Activated naive CD4-positive, alpha-beta T cell treated with anti-CD3 and anti-CD28 coated beads, Interleukin-2, amount 50 U/mL, for 16 hours (primary cell): ENCODE results near the gene PFKL.

ENCODE experiments used
- DNase-seq: peaks from one replicate; pipeline ENCODE4 v3.0.0-alpha.2; 2020

PFKL gene

DNA sequence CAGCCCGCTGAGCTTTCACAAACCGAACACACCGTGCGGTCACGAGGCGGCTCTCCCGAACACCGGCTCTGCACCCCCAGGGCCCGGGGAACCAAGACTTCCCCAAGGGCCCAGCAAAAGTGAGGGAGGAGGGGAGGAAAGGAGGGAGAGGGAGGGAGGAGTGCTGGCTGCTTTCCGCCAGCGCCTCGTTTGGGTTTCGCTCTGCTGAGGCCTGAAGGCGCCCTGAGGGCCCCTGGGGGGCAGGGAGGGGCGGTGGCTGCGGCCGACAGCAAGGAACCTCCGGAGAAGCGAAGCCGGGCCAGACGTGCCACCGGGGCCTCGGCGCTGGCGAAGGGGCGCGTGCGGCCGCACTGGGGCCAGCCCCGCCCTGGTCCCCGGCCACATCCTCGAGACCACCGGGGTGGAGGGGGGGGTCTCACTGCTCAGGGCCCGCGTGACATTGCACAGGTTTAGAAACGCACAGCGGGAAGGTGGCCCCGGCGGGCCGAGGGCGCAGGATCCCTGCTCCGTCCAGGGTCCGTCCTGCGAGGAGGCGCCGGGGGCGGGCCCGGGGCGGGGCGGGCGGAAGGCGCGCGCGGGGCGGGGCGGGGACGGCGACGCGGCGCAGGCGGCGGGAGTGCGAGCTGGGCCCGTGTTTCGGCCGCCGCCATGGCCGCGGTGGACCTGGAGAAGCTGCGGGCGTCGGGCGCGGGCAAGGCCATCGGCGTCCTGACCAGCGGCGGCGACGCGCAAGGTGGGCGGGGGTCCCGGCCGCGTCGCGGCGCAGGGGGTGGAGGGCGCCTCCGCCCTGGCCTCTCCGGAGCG, at the start of gene PFKL:
Gene PFKL (plus strand): TSS at position 596 of the 804 bp plus-strand sequence. CDS start 53 bp downstream, at position 649.
- DNase-seq: peak; percentile 57

- no peak for DNase-seq
These were observed 45.8 kb upstream of the PFKL start for GRCh38 chr21:44253832-44254710.

GRCh38 chr21:44255511-44255981, 44.3 kb upstream of the PFKL start:
- DNase-seq: no peak

GRCh38 chr21:44258056-44258725, 41.7 kb upstream of the PFKL start:
- no peak for DNase-seq

DNA sequence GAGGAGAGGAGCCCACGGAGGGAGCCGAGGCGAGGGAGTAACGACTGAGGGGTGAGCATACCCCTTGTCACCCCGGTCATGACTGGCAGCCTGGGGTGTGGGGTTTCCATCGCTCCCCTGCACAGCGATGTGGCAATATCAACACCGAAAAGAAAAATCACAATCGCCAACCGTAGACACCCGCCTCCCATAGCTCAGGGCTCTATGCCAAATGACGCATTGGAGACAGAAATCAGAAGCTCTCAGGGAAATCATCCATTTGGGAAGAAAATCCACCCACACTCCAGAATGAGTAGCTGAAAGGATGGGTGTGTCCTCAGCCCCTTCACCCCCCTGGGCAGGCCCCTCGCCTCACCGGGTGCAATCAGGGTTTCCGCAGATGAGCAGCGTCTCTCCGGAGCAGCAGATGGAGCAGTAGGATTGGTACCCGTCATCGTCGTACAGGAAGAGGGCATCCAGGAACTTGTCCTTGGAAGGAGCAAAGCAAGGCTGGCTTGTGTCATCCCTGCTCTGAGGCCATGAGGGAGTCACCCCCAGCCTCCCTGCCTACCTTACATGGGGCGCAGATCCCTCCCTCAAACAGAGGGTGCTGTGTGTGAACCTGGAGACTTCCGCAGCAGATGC, 40.7 kb upstream of the PFKL start:
- DNase-seq: no peak

DNA sequence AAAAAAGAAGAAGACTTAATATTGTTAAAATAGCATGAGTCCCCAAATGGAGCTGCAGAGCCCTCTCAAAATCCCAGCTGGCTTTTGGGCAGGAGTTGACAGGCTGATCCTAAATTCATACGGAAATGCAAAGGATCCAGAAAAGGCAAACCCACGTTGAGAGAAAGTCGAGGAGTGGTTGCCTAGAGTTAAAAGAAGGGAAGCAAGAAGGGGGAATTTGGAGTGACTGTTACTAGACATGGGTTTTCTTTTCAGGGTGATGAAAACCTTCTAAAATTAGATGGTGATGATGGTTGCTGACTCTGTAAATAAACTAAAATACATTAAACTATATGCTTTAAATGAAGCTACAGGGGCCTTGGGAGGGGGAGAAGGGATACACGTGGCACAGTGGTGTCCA, 39.8 kb upstream of the PFKL start:
- no peak for DNase-seq

- no peak for DNase-seq
These were observed 38.8 kb upstream of the PFKL start for GRCh38 chr21:44260791-44261631.

DNA sequence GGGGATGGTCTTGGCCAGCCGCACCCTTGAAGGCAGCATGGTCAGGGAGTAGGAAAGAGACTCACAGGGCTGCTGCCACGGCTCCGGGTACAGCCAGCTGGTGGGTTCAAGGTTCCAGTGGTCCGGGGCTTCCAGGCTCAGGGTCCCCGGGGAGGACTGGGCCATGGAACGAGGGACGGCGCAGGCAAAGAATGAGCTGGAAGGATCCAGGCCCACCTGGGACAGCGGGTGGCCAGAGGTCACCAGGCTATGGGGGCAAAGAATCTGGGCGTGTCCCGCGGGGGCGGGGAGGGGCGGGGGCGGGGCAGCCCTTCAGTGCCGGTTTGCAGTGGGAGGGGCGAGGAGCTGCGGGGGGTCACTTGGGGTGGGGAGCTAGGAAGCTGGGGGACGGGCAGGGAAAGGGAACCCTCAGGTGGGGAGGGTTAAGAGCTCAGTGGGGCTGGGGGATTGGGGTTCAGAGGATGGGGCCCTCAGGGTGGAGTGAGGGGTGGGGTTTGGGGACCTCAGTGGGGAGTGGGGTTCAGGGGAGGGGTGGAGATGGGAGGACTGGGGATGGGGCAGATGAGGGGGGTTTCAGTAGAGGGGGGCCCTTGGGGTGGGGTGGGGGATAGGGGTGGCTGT, 38.1 kb upstream of the PFKL start, which contains the start of gene DNMT3L:
Gene DNMT3L (minus strand): TSS at position 223 of the 621 bp plus-strand sequence. CDS start 638 bp downstream, outside the sequence.
- DNase-seq: no peak

DNA sequence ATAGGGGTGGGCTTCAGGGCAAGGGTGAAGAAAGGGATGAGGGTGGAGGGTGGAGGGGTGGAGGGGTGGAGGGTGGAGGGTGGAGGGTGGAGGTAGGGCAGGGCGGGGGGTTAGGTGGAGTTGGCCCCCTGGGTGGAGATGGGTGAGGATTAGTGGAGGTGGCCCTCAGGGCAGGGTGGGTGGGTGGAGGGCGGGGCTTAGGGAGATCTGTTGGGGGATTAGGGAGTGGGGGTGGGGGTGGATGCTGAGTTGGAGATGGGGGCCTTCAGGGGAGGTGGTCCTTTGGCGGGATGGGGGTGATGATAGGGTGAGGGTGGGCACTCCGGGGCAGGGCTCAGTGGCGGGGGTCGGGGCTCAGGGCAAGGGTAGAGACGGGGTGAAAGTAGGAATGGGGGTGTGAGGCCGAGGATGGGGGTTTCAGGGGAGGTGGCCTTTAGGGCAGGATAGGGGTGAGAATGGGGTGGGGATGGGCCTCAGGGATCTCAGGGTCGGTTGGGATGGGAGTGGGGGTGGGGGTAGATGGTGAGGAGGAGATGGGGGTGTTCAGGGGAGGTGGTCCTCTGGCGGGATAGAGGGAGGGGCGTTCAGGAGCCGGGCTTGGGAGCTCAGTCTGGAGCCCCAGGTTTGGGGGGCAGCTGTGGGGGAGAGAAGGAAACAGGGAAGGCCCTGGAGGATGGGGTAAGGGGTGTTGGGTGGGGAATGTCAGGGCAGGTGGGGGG, 37.4 kb upstream of the PFKL start:
- no peak for DNase-seq

GRCh38 chr21:44263221-44263760, 36.6 kb upstream of the PFKL start:
- DNase-seq: no peak

- no peak for DNase-seq
These were observed 36.1 kb upstream of the PFKL start for GRCh38 chr21:44263768-44264167.

DNA sequence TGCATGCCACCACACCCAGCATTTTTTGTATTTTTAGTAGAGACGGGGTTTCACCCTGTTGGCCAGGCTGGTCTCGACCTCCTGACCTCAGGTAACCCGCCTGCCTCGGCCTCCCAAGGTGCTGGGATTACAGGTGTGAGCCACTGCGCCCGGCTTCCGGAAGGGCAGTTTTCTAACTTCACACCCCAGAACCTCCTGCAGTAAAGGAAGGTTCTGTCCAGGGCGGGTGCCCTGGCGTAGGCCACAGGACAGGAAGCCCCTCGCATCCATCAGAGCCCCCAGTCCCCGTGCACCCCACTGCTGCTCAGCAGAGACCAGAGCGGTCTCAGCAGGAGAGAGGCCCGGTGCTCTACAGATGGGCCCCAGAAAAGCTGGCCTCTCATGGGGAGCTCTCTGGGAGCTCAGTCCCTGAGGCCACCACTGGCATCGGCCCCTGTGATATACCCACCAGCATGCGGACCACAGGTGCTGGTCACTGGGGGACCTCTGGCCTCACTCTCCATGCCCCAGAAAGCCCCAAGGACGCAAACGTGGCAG, 34.1 kb upstream of the PFKL start:
- DNase-seq: no peak

GRCh38 chr21:44267655-44268142, 32.2 kb upstream of the PFKL start:
- DNase-seq: no peak

DNA sequence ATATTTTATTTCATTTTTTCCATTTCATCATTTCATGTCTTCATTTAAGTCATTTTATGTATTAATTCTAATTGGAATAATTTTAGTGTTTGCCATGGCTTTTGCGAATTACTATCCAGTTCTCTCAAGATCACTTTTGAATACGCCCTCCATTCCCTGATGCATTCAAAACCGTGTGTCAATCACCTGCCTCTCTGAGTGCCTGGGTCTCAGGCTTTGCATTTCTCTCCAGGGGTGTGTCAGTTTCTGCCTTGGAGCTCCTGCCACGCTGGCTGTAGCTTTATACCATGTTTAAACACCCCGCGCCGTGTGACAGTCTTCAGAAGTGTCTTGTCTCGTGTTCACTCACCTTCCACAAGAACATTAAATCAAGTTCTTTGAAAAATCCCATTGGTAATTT, 30.8 kb upstream of the PFKL start:
- DNase-seq: no peak

DNA sequence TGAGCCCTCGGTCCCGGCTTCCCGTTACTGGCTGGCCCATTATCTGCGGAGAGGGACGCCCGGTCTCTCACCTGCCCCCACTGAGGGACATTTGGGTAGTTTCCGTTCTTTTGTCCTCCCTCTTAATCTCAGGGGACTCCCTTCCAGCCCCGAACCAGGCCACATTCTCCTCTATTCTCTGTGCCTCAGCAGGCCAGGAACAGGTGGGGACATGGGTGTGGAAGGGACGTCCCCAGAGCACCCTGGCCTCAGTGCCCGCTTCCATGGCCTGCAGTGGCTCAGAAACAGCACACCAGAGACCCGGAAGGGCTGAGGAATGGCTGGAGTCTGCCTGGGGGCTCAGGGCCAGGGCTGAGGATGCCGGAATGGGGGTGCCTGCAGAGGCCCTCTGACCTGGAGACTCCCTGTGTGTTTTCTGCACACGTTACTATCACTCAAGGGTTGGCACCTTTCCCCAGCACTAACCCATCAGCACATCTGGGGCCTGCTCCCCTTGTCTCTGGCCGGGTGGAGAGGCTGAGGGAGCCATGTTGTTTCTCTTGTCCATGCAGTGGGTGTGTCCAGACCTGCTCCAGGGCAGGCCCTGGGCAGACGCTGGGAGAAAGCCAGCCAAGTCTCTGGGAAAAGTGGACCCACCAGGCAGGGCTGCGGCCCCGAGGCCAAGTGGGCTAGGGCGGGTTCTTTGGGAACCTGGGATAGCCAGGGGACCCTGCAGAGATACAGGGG, 28.1 kb upstream of the PFKL start:
- no peak for DNase-seq

DNA sequence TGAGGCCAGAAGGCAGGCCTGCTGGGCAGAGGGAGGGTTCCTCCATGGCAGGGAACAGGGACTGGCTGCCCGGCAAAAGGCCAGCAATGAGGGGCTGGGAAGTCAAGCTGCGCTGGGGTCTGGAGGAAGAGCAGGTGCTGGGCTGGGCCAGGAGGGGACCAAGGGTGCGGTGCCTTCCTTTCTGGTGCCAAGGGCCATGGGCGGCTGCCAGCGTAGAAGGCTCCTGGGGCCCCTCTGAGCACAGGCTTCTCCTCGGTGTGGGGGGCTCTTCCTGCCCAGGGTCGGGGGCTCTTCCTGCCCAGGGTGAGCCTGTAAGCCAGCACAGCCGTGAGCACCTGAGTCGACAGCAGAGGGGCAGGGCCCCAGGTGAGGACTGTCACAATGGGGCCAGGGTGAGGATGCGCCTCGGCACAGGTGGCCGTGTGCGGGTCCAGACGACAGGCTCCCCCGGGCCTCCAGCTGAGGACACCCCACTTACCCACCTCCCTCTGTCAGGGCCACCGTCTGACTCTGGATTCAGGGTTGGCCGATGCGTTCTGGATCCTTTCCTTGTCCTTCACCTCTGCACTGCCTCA, 27.5 kb upstream of the PFKL start:
- no peak for DNase-seq

- DNase-seq: no peak
These were observed 26.8 kb upstream of the PFKL start for GRCh38 chr21:44273046-44273445.

- no peak for DNase-seq
These were observed 24.8 kb upstream of the PFKL start for GRCh38 chr21:44275041-44275440.
